Measurements from ENCODE around the gene UGT1A1.

GRCh38 chr2:233791151-233791882 lies 31.2 kb downstream of the UGT1A1 start:
- no peak for TF ChIP-seq CTCF (IDR thresholded peaks at IDR 0.05)
- no peak for TF ChIP-seq ZFX (IDR thresholded peaks at IDR 0.05; ENCODE audit: borderline replicate concordance)
